Measurements from ENCODE around the gene IFT88. TPM values are rescaled to one million over a fixed set of nuclear protein-coding genes. Genes with fewer than 3 reads are reported as not detected.

The IFT88 gene
- total RNA-seq, 1 experiment from 2014 or later, result 12.3 TPM

DNA sequence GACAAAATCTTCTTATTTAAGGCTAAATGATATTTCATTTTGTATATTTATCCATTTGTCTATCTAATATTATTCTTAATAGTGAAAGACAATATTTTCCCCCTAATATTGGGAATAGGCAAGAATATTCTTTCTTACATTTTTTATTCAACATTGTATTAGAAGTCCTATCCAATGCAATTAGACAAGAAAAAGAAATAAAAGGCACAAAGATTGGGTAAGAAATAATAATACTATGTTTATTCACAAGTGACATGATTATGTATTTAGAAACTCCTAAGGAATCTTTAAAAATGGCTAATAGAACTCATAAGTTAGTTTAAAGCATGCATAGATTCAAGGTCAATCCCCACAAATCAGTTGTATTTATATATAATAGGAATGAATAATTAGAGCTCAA lies 30.0 kb upstream of the IFT88 start:
- Histone ChIP-seq H3K36me3 (ENCODE audit: control insufficient read depth, insufficient read depth, low read length) (no peaks in the 10 kb centered on the region), H3K9me3 (ENCODE audit: control insufficient read depth, insufficient read depth, low read depth, low read length) (no peaks in the 10 kb centered on the region), H3K4me3 (ENCODE audit: low read depth in 2 of 2, low read length in 2 of 2) (no peak overlapping the region), H3K4me1 (ENCODE audit: control insufficient read depth, insufficient read depth, low read length) (no peaks in the 10 kb centered on the region), H3K27me3 (ENCODE audit: control insufficient read depth, insufficient read depth, low read length) (no peaks in the 10 kb centered on the region), H3K27ac (ENCODE audit: low read length) (no peak overlapping the region)
- no TSS peak for BruUV-seq (replicated peaks)
- no peak for ATAC-seq
- ChIA-PET CTCF (no interaction called here), POLR2A (interaction anchor here (1.3 kb wide), 1 partner anchor 8 kb away, joined by 3 read pairs; no protein-coding TSS in a partner anchor)
- TF ChIP-seq, protein P1, sequence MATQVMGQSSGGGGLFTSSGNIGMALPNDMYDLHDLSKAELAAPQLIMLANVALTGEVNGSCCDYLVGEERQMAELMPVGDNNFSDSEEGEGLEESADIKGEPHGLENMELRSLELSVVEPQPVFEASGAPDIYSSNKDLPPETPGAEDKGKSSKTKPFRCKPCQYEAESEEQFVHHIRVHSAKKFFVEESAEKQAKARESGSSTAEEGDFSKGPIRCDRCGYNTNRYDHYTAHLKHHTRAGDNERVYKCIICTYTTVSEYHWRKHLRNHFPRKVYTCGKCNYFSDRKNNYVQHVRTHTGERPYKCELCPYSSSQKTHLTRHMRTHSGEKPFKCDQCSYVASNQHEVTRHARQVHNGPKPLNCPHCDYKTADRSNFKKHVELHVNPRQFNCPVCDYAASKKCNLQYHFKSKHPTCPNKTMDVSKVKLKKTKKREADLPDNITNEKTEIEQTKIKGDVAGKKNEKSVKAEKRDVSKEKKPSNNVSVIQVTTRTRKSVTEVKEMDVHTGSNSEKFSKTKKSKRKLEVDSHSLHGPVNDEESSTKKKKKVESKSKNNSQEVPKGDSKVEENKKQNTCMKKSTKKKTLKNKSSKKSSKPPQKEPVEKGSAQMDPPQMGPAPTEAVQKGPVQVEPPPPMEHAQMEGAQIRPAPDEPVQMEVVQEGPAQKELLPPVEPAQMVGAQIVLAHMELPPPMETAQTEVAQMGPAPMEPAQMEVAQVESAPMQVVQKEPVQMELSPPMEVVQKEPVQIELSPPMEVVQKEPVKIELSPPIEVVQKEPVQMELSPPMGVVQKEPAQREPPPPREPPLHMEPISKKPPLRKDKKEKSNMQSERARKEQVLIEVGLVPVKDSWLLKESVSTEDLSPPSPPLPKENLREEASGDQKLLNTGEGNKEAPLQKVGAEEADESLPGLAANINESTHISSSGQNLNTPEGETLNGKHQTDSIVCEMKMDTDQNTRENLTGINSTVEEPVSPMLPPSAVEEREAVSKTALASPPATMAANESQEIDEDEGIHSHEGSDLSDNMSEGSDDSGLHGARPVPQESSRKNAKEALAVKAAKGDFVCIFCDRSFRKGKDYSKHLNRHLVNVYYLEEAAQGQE (IDR thresholded peaks at IDR 0.05; ENCODE audit: insufficient read depth in 1 of 2, low read depth in 2 of 2, low read length in 1 of 2), result no peak
- TF ChIP-seq, protein P2, sequence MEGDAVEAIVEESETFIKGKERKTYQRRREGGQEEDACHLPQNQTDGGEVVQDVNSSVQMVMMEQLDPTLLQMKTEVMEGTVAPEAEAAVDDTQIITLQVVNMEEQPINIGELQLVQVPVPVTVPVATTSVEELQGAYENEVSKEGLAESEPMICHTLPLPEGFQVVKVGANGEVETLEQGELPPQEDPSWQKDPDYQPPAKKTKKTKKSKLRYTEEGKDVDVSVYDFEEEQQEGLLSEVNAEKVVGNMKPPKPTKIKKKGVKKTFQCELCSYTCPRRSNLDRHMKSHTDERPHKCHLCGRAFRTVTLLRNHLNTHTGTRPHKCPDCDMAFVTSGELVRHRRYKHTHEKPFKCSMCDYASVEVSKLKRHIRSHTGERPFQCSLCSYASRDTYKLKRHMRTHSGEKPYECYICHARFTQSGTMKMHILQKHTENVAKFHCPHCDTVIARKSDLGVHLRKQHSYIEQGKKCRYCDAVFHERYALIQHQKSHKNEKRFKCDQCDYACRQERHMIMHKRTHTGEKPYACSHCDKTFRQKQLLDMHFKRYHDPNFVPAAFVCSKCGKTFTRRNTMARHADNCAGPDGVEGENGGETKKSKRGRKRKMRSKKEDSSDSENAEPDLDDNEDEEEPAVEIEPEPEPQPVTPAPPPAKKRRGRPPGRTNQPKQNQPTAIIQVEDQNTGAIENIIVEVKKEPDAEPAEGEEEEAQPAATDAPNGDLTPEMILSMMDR (IDR thresholded peaks at IDR 0.05), result no peak
- TF ChIP-seq SIN3A (IDR thresholded peaks at IDR 0.05; ENCODE audit: borderline replicate concordance, insufficient read depth, low read depth, low read length), result no peak
- no peak for TF ChIP-seq TCF7L2 (IDR thresholded peaks at IDR 0.05; ENCODE audit: low read depth, low read length)
- TF ChIP-seq POLR2AphosphoS5 (IDR thresholded peaks at IDR 0.05; ENCODE audit: low read depth, low read length), result no peak
- in situ Hi-C loops (cut with HindIII; ENCODE audit: low pct_unique_long_range_greater_than_20kb, low sequenced_read_pairs), result no loop called here
- intact Hi-C loops (cut with micrococcal nuclease; ENCODE audit: unreplicated experiment), result no loop called here
- DNase-seq (ENCODE audit: low read depth, low spot score), result no peak

DNA sequence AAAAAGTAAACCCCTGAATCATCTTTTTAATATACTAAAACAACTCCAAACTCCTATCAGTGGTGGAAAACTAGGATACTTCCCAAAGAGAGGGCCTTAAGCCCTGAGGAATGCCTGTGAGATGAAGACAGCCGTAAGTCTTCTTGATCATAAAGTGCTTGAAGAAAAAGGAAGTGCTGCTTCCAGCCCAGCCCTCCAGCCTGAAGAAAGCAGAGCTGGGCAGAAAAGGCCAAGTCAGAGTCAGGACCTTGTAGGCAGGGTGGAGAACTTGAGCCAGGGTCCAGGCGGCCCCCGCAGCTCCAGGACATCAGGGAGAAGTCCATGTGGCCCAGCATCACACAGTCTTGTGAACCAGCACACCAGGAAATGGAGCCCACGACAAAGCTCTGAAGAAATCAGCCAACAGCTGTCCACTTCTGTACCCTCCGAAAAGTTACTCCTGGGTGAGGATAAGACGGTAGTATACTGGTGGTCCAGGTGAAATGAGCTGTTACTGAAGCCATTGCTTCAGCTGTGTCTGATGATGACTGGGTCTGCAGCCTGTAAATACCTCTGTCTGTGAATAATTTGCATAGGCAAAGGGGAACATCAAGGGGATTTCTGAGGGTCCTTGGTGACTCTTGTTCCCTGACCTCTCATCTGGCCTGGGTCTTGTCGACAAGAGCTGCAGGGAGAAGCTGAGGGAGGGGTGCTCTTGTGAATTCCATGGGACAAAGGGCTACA lies 22.6 kb upstream of the IFT88 start:
- no TSS peak for BruUV-seq (replicated peaks)
- H3K27me3 ChIP-seq (ENCODE audit: control insufficient read depth, insufficient read depth, low read length), result no peaks in the 10 kb centered on the region
- in situ Hi-C loops (cut with HindIII; ENCODE audit: low pct_unique_long_range_greater_than_20kb, low sequenced_read_pairs), result no loop called here
- H3K4me3 ChIP-seq (ENCODE audit: low read depth in 2 of 2, low read length in 2 of 2), result no peak overlapping the region
- DNase-seq (ENCODE audit: low read depth, low spot score) (no peak), ATAC-seq (no peak)
- H3K36me3 ChIP-seq (ENCODE audit: control insufficient read depth, insufficient read depth, low read length), result no peaks in the 10 kb centered on the region
- H3K9me3 ChIP-seq (ENCODE audit: control insufficient read depth, insufficient read depth, low read depth, low read length), result no peaks in the 10 kb centered on the region
- H3K27ac ChIP-seq (ENCODE audit: low read length), result no peak overlapping the region
- no peaks in the 10 kb centered on the region for H3K4me1 ChIP-seq (ENCODE audit: control insufficient read depth, insufficient read depth, low read length)
- POLR2A ChIA-PET, result no interaction called here
- CTCF ChIA-PET, result no interaction called here
- TF ChIP-seq, protein P1 (IDR thresholded peaks at IDR 0.05; ENCODE audit: insufficient read depth in 1 of 2, low read depth in 2 of 2, low read length in 1 of 2), result no peak
- intact Hi-C loops (cut with micrococcal nuclease; ENCODE audit: unreplicated experiment), result no loop called here

Measured in Panc1 (cell line).